Inflammatory macrophage (primary cell): ENCODE results near the gene NDNF.

ENCODE experiments used
- DNase-seq, 2 donors: peaks; one replicate each; pipeline ENCODE4 v3.0.0-alpha.2; 2020 to 2022

Gene NDNF

GRCh38 chr4:121014544-121014943 lies 57.8 kb downstream of the NDNF start:
- no peak for DNase-seq

GRCh38 chr4:121011780-121012340 lies 60.5 kb downstream of the NDNF start:
- DNase-seq: no peak

- DNase-seq: no peak
Measured at GRCh38 chr4:121011138-121011537, 61.2 kb downstream of the NDNF start.

GRCh38 chr4:121009578-121010478 lies 62.5 kb downstream of the NDNF start:
- no peak for DNase-seq

- DNase-seq: no peak
Measured at GRCh38 chr4:121007660-121008059, 64.7 kb downstream of the NDNF start.

- no peak for DNase-seq
Measured at GRCh38 chr4:121003863-121004262, 68.5 kb downstream of the NDNF start.

- DNase-seq: no peak
Measured at GRCh38 chr4:120995266-120996010, 76.9 kb downstream of the NDNF start.

- no peak for DNase-seq
Measured at GRCh38 chr4:120994521-120994920, 77.8 kb downstream of the NDNF start.

- no peak for DNase-seq
Measured at GRCh38 chr4:120991885-120992284, 80.5 kb downstream of the NDNF start.

GRCh38 chr4:120990246-120990645 lies 82.1 kb downstream of the NDNF start:
- no peak for DNase-seq
